Tibial nerve (tissue), 3 donors: ENCODE measurements around the gene SH3RF2.

ENCODE experiments used
- POLR2A ChIP-seq, 2 donors: fragments of 450-650 bp; IDR thresholded peaks; one replicate each; pipeline ENCODE4 v1.6.1; 2017; ENCODE audit warnings: antibody characterized with exemption in 2 of 2, mild to moderate bottlenecking in 2 of 2, moderate library complexity in 2 of 2
- TF ChIP-seq, protein P1 (sequence below), 5 experiments: fragments of 200-600 bp in 3 of 5; fragments of 450-650 bp in 2 of 5; sonication (generic) in 3 of 5; IDR thresholded peaks; one replicate each; pipeline ENCODE4 v1.5.1; 2016 to 2019; ENCODE audit warnings: antibody characterized with exemption in 5 of 5, mild to moderate bottlenecking in 3 of 5, moderate library complexity in 2 of 5

DNA sequence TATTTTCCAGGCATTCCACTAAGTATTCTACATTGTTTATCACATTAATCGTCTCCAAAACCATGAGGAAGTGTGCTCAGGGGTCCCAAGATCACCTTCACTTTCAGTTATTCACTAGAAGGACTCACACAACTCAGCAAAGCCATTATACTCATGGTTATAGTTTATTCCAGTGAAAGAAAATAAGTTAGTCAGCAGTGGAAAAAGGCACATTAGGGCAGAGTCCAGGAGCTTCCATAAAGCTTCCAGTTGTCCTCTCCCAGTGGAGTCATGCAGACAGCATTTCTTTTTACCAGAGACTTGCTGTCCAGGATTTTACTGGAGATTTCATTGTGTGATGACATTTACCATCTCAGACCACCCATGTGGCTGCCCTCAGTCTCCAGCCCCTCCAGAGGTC lies 51.5 kb downstream of the SH3RF2 start:
- TF ChIP-seq, protein P1, sequence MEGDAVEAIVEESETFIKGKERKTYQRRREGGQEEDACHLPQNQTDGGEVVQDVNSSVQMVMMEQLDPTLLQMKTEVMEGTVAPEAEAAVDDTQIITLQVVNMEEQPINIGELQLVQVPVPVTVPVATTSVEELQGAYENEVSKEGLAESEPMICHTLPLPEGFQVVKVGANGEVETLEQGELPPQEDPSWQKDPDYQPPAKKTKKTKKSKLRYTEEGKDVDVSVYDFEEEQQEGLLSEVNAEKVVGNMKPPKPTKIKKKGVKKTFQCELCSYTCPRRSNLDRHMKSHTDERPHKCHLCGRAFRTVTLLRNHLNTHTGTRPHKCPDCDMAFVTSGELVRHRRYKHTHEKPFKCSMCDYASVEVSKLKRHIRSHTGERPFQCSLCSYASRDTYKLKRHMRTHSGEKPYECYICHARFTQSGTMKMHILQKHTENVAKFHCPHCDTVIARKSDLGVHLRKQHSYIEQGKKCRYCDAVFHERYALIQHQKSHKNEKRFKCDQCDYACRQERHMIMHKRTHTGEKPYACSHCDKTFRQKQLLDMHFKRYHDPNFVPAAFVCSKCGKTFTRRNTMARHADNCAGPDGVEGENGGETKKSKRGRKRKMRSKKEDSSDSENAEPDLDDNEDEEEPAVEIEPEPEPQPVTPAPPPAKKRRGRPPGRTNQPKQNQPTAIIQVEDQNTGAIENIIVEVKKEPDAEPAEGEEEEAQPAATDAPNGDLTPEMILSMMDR (IDR thresholded peaks at IDR 0.05), result no peak
- no peak for TF ChIP-seq POLR2A (IDR thresholded peaks at IDR 0.05)
